OCI-LY1 (cell line): ENCODE measurements around the gene SELENOW.
"Not testable (repeated sequence)": the region's sequence is repeated elsewhere in the genome, so short reads cannot be mapped to it uniquely, and the experiment has no call there.

Experiments used
- EZH2 ChIP-seq: fragments of 200-600 bp; sonication (generic), shearing (Covaris generic); IDR thresholded peaks from 2 replicates; pipeline ENCODE4 v1.8.0; 2017; ENCODE audit warnings: borderline replicate concordance, mixed run types, mild to moderate bottlenecking, antibody characterized with exemption, low read length, moderate library complexity, mixed read lengths
- TF ChIP-seq, protein P1 (sequence below): fragments of 200-600 bp; sonication (generic), shearing (Covaris generic); IDR thresholded peaks from 2 replicates; pipeline ENCODE4 v1.5.1; 2017; ENCODE audit warnings: mild to moderate bottlenecking, antibody characterized with exemption, low read length, moderate library complexity, mixed read lengths

DNA sequence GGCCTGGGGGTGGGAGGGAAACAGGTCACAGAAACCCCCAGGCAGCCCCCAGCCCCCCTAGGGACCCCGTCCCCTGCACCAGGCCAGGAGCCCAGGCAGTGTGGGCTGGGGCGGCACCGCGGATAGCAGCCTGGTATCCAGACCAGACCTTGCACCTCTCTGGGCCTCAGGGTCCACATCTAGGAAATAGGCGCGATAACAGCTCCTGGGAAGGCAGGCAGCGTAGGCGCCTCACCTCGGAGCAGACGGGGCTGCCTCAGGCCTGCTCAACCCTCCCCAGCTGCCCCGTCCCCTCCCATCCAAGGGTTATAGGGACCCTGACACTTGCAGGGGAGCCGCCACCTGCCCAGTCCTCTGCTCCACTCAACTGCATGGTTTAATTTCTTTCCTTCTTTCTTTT is 25.2 kb downstream of the SELENOW start:
- TF ChIP-seq, protein P1, sequence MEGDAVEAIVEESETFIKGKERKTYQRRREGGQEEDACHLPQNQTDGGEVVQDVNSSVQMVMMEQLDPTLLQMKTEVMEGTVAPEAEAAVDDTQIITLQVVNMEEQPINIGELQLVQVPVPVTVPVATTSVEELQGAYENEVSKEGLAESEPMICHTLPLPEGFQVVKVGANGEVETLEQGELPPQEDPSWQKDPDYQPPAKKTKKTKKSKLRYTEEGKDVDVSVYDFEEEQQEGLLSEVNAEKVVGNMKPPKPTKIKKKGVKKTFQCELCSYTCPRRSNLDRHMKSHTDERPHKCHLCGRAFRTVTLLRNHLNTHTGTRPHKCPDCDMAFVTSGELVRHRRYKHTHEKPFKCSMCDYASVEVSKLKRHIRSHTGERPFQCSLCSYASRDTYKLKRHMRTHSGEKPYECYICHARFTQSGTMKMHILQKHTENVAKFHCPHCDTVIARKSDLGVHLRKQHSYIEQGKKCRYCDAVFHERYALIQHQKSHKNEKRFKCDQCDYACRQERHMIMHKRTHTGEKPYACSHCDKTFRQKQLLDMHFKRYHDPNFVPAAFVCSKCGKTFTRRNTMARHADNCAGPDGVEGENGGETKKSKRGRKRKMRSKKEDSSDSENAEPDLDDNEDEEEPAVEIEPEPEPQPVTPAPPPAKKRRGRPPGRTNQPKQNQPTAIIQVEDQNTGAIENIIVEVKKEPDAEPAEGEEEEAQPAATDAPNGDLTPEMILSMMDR = not testable (repeated sequence)
- TF ChIP-seq EZH2 = not testable (repeated sequence)
